Prostate gland (tissue), 2 donors: ENCODE results near the gene LRRC63. TPM values are rescaled to one million over a fixed set of nuclear protein-coding genes. Genes with fewer than 3 reads are reported as not detected.

Experiments
- DNase-seq: peaks from one replicate; pipeline ENCODE4 v3.0.0-alpha.2; 2019; ENCODE audit warnings: low spot score
- H3K27ac ChIP-seq, 2 donors: fragments of 200-600 bp; sonication (generic); 2 replicates each; pipeline ENCODE4 v1.5.1; 2017 to 2019
- H3K27me3 ChIP-seq: fragments of 200-600 bp; sonication (generic); replicated peaks from 2 replicates; pipeline ENCODE4 v1.5.1; 2019; ENCODE audit not compliant: insufficient read depth
- H3K36me3 ChIP-seq, 2 donors: fragments of 200-600 bp; sonication (generic); 1 replicate in 1 of 2; 2 replicates in 1 of 2; pipeline versions ENCODE4 v1.5.1 to v1.8.1; 2017 to 2019
- H3K4me1 ChIP-seq: fragments of 200-600 bp; sonication (generic); replicated peaks from 2 replicates; pipeline ENCODE4 v1.5.1; 2019
- H3K4me3 ChIP-seq, 2 donors: fragments of 200-600 bp; sonication (generic); 2 replicates each; pipeline ENCODE4 v1.5.1; 2017 to 2019
- H3K9me3 ChIP-seq: fragments of 200-600 bp; sonication (generic); 2 replicates; pipeline ENCODE4 v1.5.1; 2017
- CTCF ChIP-seq, 4 experiments: fragments of 200-600 bp in 2 of 4; fragments of 450-650 bp in 2 of 4; sonication (generic) in 2 of 4; IDR thresholded peaks; 1 replicate in 3 of 4; 2 replicates in 1 of 4; pipeline ENCODE4 v1.5.1; 2016 to 2019; ENCODE audit warnings: antibody characterized with exemption in 4 of 4, mild to moderate bottlenecking in 2 of 4, moderate library complexity in 2 of 4
- POLR2A ChIP-seq: fragments of 450-650 bp; IDR thresholded peaks from one replicate; pipeline ENCODE4 v1.6.1; 2016; ENCODE audit warnings: antibody characterized with exemption, mild to moderate bottlenecking
- POLR2AphosphoS5 ChIP-seq: sonication (generic); formaldehyde crosslinking; IDR thresholded peaks from one replicate; pipeline ENCODE4 v1.6.1; 2017; ENCODE audit warnings: antibody characterized with exemption
- WGBS: methylation state at CpG from one replicate; pipeline ENCODE4 v1.1.5; 2018; 5-methylcytosine and 5-hydroxymethylcytosine counted together
- intact Hi-C: fragments of 100-400 bp; cut with DNase I; formaldehyde crosslinking; loops from one replicate; pipeline ENCODE4 v1.14.2; 2022
- total RNA-seq, 2 donors: library from RNA; depleted of rRNA; stranded (reverse); fragments of >200 nt; gene quantifications; one replicate each; pipeline ENCODE4 v1.1.0, GENCODE V29; 2016

The LRRC63 gene
- total RNA-seq, 2 donors from 2014 or later: 1.0 to 1.7 TPM

GRCh38 chr13:46173656-46174055 lies 38.1 kb upstream of the LRRC63 start:
- WGBS: 86% methylated on average over 2 of the region's 2 CpGs
- no peaks in the 10 kb centered on the region for H3K9me3 ChIP-seq
- H3K36me3 ChIP-seq: no peaks in the 10 kb centered on the region
- H3K27me3 ChIP-seq: no peaks in the 10 kb centered on the region
- TF ChIP-seq POLR2AphosphoS5 (no peak), POLR2A (no peak), CTCF (IDR thresholded peaks at IDR 0.05) (no peak)
- no peak overlapping the region for H3K27ac ChIP-seq
- H3K4me3 ChIP-seq: no peak overlapping the region
- intact Hi-C loops: no loop called here
- no peak for DNase-seq
- no peaks in the 10 kb centered on the region for H3K4me1 ChIP-seq

GRCh38 chr13:46176756-46177155 lies 35.0 kb upstream of the LRRC63 start:
- Histone ChIP-seq H3K4me1 (no peaks in the 10 kb centered on the region), H3K27me3 (no peaks in the 10 kb centered on the region), H3K36me3 (no peaks in the 10 kb centered on the region), H3K4me3 (no peak overlapping the region), H3K27ac (no peak overlapping the region), H3K9me3 (no peaks in the 10 kb centered on the region)
- intact Hi-C loops: no loop called here
- no peak for TF ChIP-seq POLR2AphosphoS5
- TF ChIP-seq POLR2A: no peak
- TF ChIP-seq CTCF (IDR thresholded peaks at IDR 0.05): no peak
- WGBS: 68% methylated on average over 3 of the region's 3 CpGs
- DNase-seq: no peak

GRCh38 chr13:46178143-46178542 lies 33.6 kb upstream of the LRRC63 start:
- intact Hi-C loops: no loop called here
- no peaks in the 10 kb centered on the region for H3K27me3 ChIP-seq
- H3K36me3 ChIP-seq: no peaks in the 10 kb centered on the region
- no peak for TF ChIP-seq POLR2A
- TF ChIP-seq CTCF (IDR thresholded peaks at IDR 0.05): no peak
- TF ChIP-seq POLR2AphosphoS5: no peak
- H3K27ac ChIP-seq: no peak overlapping the region
- no peaks in the 10 kb centered on the region for H3K9me3 ChIP-seq
- no peak for DNase-seq
- H3K4me3 ChIP-seq: no peak overlapping the region
- WGBS: 82% methylated on average over 5 of the region's 5 CpGs
- no peaks in the 10 kb centered on the region for H3K4me1 ChIP-seq

- H3K9me3 ChIP-seq: no peaks in the 10 kb centered on the region
- H3K27me3 ChIP-seq: no peaks in the 10 kb centered on the region
- H3K27ac ChIP-seq: no peak overlapping the region
- TF ChIP-seq CTCF (IDR thresholded peaks at IDR 0.05) (no peak), POLR2A (no peak), POLR2AphosphoS5 (no peak)
- DNase-seq: no peak
- no peak overlapping the region for H3K4me3 ChIP-seq
- H3K36me3 ChIP-seq: no peaks in the 10 kb centered on the region
- H3K4me1 ChIP-seq: no peaks in the 10 kb centered on the region
- intact Hi-C loops: no loop called here
Observed at GRCh38 chr13:46178821-46179220, 32.9 kb upstream of the LRRC63 start.

GRCh38 chr13:46179491-46179908 lies 32.2 kb upstream of the LRRC63 start:
- DNase-seq: no peak
- intact Hi-C loops: no loop called here
- no peak overlapping the region for H3K27ac ChIP-seq
- TF ChIP-seq CTCF (IDR thresholded peaks at IDR 0.05) (no peak), POLR2A (no peak), POLR2AphosphoS5 (no peak)
- H3K36me3 ChIP-seq: no peaks in the 10 kb centered on the region
- H3K27me3 ChIP-seq: no peaks in the 10 kb centered on the region
- no peaks in the 10 kb centered on the region for H3K9me3 ChIP-seq
- no peak overlapping the region for H3K4me3 ChIP-seq
- H3K4me1 ChIP-seq: no peaks in the 10 kb centered on the region
- 52% methylated on average over 3 of the region's 3 CpGs for WGBS
